Stimulated activated effector memory CD8-positive, alpha-beta T cell treated with anti-CD3 and anti-CD28 coated beads, Interleukin-12 subunit alpha, Interleukin-12 subunit beta, amount 100 ng/mL, for 72 hours (primary cell): ENCODE data around the gene PCED1A.

Experiments used
- ATAC-seq: fragments of 150-1000 bp; cut with Tn5 transposase; 2 replicates; pipeline ENCODE4 v1.10.0; 2021
- DNase-seq, 2 donors: peaks; one replicate each; pipeline ENCODE4 v3.0.0; 2021 to 2022; ENCODE audit warnings: low spot score in 2 of 2
- H3K27ac Mint-ChIP-seq: one replicate; pipeline ENCODE4 v1.8.0; 2022; ENCODE audit warnings: mild to moderate bottlenecking, mixed read lengths
- H3K36me3 Mint-ChIP-seq: one replicate; pipeline ENCODE4 v1.8.0; 2022; ENCODE audit warnings: mild to moderate bottlenecking, mixed read lengths
- H3K4me1 Mint-ChIP-seq: one replicate; pipeline ENCODE4 v1.8.0; 2022; ENCODE audit warnings: mixed read lengths
- H3K4me3 Mint-ChIP-seq: one replicate; pipeline ENCODE4 v1.8.0; 2022; ENCODE audit warnings: mild to moderate bottlenecking, mixed read lengths
- H3K9me3 Mint-ChIP-seq: one replicate; pipeline ENCODE4 v1.8.0; 2022; ENCODE audit warnings: mixed read lengths

PCED1A gene

GRCh38 chr20:2840138-2840966 is at the start of gene PCED1A, which contains the start of gene VPS16:
Gene PCED1A, minus strand, starts transcription at chr20:2840655. Its CDS starts 743 bp downstream, at chr20:2839912.
Gene VPS16, plus strand, starts transcription at chr20:2840745. Its CDS starts 30 bp downstream, at chr20:2840775.
- peak; percentile 86 to 95 for DNase-seq
- Mint-ChIP-seq H3K36me3 (peaks cover 24% of the 10 kb centered on the region), H3K9me3 (peaks cover 2% of the 10 kb centered on the region), H3K4me3 (peak within 1 kb of the TSS; percentile 73), H3K4me1 (peaks cover 42% of the 10 kb centered on the region), H3K27ac (peak within 1 kb of the TSS; percentile 94)
- peak; percentile 98 for ATAC-seq

GRCh38 chr20:2889797-2890196 is 49.3 kb upstream of the PCED1A start:
- ATAC-seq (no peak), DNase-seq (no peak)
- Mint-ChIP-seq H3K27ac (peak overlapping the region; percentile 44), H3K4me1 (peaks cover 71% of the 10 kb centered on the region), H3K9me3 (no peaks in the 10 kb centered on the region), H3K36me3 (peaks cover 10% of the 10 kb centered on the region), H3K4me3 (no peak overlapping the region)

- peaks cover 13% of the 10 kb centered on the region for H3K36me3 Mint-ChIP-seq
- ATAC-seq (no peak), DNase-seq (no peak)
- H3K9me3 Mint-ChIP-seq: no peaks in the 10 kb centered on the region
- H3K4me3 Mint-ChIP-seq: no peak overlapping the region
- peaks cover 75% of the 10 kb centered on the region for H3K4me1 Mint-ChIP-seq
- no peak overlapping the region for H3K27ac Mint-ChIP-seq
These were observed 48.8 kb upstream of the PCED1A start for GRCh38 chr20:2889209-2889608.

GRCh38 chr20:2888224-2888955 is 47.9 kb upstream of the PCED1A start:
- no peak overlapping the region for H3K4me3 Mint-ChIP-seq
- peaks cover 79% of the 10 kb centered on the region for H3K4me1 Mint-ChIP-seq
- peaks cover 19% of the 10 kb centered on the region for H3K36me3 Mint-ChIP-seq
- H3K9me3 Mint-ChIP-seq: no peaks in the 10 kb centered on the region
- no peak for ATAC-seq
- H3K27ac Mint-ChIP-seq: peak overlapping the region; percentile 32
- DNase-seq: no peak

- peak in 1 of 2 donors; percentile 45 for DNase-seq
- H3K4me3 Mint-ChIP-seq: no peak overlapping the region
- no peaks in the 10 kb centered on the region for H3K9me3 Mint-ChIP-seq
- H3K4me1 Mint-ChIP-seq: peaks cover 76% of the 10 kb centered on the region
- peaks cover 23% of the 10 kb centered on the region for H3K36me3 Mint-ChIP-seq
- ATAC-seq: no peak
- peak overlapping the region; percentile 32 for H3K27ac Mint-ChIP-seq
These were observed 47.3 kb upstream of the PCED1A start for GRCh38 chr20:2887715-2888114.

GRCh38 chr20:2883726-2884637 is 43.5 kb upstream of the PCED1A start:
- H3K36me3 Mint-ChIP-seq: peaks cover 28% of the 10 kb centered on the region
- H3K9me3 Mint-ChIP-seq: no peaks in the 10 kb centered on the region
- peak overlapping the region; percentile 40 for H3K4me3 Mint-ChIP-seq
- ATAC-seq: peak; percentile 55
- H3K27ac Mint-ChIP-seq: peak overlapping the region; percentile 4
- DNase-seq: no peak
- H3K4me1 Mint-ChIP-seq: peaks cover 64% of the 10 kb centered on the region

GRCh38 chr20:2880650-2881049 is 40.2 kb upstream of the PCED1A start:
- Mint-ChIP-seq H3K27ac (no peak overlapping the region), H3K4me3 (no peak overlapping the region), H3K36me3 (peaks cover 32% of the 10 kb centered on the region), H3K4me1 (peaks cover 63% of the 10 kb centered on the region), H3K9me3 (no peaks in the 10 kb centered on the region)
- no peak for DNase-seq
- ATAC-seq: no peak

- peaks cover 62% of the 10 kb centered on the region for H3K4me1 Mint-ChIP-seq
- H3K27ac Mint-ChIP-seq: peak overlapping the region; percentile 20
- ATAC-seq: no peak
- no peak overlapping the region for H3K4me3 Mint-ChIP-seq
- DNase-seq: no peak
- H3K9me3 Mint-ChIP-seq: no peaks in the 10 kb centered on the region
- H3K36me3 Mint-ChIP-seq: peaks cover 39% of the 10 kb centered on the region
These were observed 38.7 kb upstream of the PCED1A start for GRCh38 chr20:2879146-2879545.

- Mint-ChIP-seq H3K4me3 (no peak overlapping the region), H3K27ac (peak overlapping the region; percentile 20), H3K36me3 (peaks cover 34% of the 10 kb centered on the region), H3K4me1 (peaks cover 56% of the 10 kb centered on the region), H3K9me3 (no peaks in the 10 kb centered on the region)
- DNase-seq: no peak
- ATAC-seq: no peak
These were observed 38.1 kb upstream of the PCED1A start for GRCh38 chr20:2878515-2878914.

- H3K4me3 Mint-ChIP-seq: peak overlapping the region; percentile 93
These were observed 35.3 kb upstream of the PCED1A start for GRCh38 chr20:2875690-2876203.

GRCh38 chr20:2874456-2874855 is 34.0 kb upstream of the PCED1A start:
- H3K9me3 Mint-ChIP-seq: no peaks in the 10 kb centered on the region
- peaks cover 64% of the 10 kb centered on the region for H3K4me1 Mint-ChIP-seq
- no peak for ATAC-seq
- no peak for DNase-seq
- peak overlapping the region; percentile 93 for H3K4me3 Mint-ChIP-seq
- H3K27ac Mint-ChIP-seq: peak overlapping the region; percentile 91
- peaks cover 36% of the 10 kb centered on the region for H3K36me3 Mint-ChIP-seq

More at GRCh38 chr20:2875690-2876203, 35.3 kb upstream of the PCED1A start:
- ATAC-seq (no peak), DNase-seq (no peak)
- Mint-ChIP-seq H3K36me3 (peaks cover 36% of the 10 kb centered on the region), H3K4me1 (peaks cover 68% of the 10 kb centered on the region), H3K27ac (no peak overlapping the region), H3K9me3 (no peaks in the 10 kb centered on the region)

GRCh38 chr20:2873747-2874041 is 33.2 kb upstream of the PCED1A start:
- peaks cover 58% of the 10 kb centered on the region for H3K4me1 Mint-ChIP-seq
- peaks cover 36% of the 10 kb centered on the region for H3K36me3 Mint-ChIP-seq
- peak overlapping the region; percentile 91 for H3K27ac Mint-ChIP-seq
- H3K9me3 Mint-ChIP-seq: no peaks in the 10 kb centered on the region
- peak; percentile 54 to 84 for DNase-seq
- H3K4me3 Mint-ChIP-seq: peak overlapping the region; percentile 93
- ATAC-seq: no peak

- peak within 1 kb of the TSS; percentile 93 for H3K4me3 Mint-ChIP-seq
- H3K4me1 Mint-ChIP-seq: peaks cover 53% of the 10 kb centered on the region
- peak; percentile 96 for ATAC-seq
- peaks cover 33% of the 10 kb centered on the region for H3K36me3 Mint-ChIP-seq
- peak within 1 kb of the TSS; percentile 91 for H3K27ac Mint-ChIP-seq
- no peaks in the 10 kb centered on the region for H3K9me3 Mint-ChIP-seq
- DNase-seq: peak; percentile 86 to 95
These were observed 32.7 kb upstream of the PCED1A start, which contains the start of gene PTPRA for GRCh38 chr20:2873010-2873746. Gene PTPRA, plus strand, starts transcription at chr20:2873481. Its CDS starts 90,797 bp downstream, at chr20:2964278.

GRCh38 chr20:2872459-2873009 is 32.1 kb upstream of the PCED1A start:
- H3K27ac Mint-ChIP-seq: peak overlapping the region; percentile 89
- no peaks in the 10 kb centered on the region for H3K9me3 Mint-ChIP-seq
- H3K4me1 Mint-ChIP-seq: peaks cover 56% of the 10 kb centered on the region
- peak; percentile 61 for ATAC-seq
- peaks cover 32% of the 10 kb centered on the region for H3K36me3 Mint-ChIP-seq
- peak; percentile 61 to 86 for DNase-seq
- peak overlapping the region; percentile 93 for H3K4me3 Mint-ChIP-seq
